HG03571 (cell line): ENCODE measurements around the gene STAC3.

Source experiments
- ATAC-seq: cut with Tn5 transposase; IDR thresholded peaks from one replicate; pipeline ENCODE4 v1.9.1; 2021; ENCODE audit not compliant: unreplicated experiment

Gene STAC3

GRCh38 chr12:57236201-57236924 lies 14.6 kb downstream of the STAC3 start:
- no peak for ATAC-seq

GRCh38 chr12:57235728-57236131 lies 15.3 kb downstream of the STAC3 start:
- ATAC-seq: no peak

- no peak for ATAC-seq
These were observed 15.8 kb downstream of the STAC3 start for GRCh38 chr12:57235017-57235727.

- no peak for ATAC-seq
These were observed 16.4 kb downstream of the STAC3 start for GRCh38 chr12:57234571-57235016.

DNA sequence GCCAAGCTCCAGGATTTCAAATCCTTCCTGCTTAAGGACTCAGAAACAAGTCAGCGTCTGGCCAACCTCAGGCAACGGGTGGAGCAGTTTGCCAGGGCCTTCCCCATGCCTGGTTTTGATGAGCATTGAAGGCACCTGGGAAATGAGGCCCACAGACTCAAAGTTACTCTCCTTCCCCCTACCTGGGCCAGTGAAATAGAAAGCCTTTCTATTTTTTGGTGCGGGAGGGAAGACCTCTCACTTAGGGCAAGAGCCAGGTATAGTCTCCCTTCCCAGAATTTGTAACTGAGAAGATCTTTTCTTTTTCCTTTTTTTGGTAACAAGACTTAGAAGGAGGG lies 16.8 kb downstream of the STAC3 start:
- ATAC-seq: no peak

DNA sequence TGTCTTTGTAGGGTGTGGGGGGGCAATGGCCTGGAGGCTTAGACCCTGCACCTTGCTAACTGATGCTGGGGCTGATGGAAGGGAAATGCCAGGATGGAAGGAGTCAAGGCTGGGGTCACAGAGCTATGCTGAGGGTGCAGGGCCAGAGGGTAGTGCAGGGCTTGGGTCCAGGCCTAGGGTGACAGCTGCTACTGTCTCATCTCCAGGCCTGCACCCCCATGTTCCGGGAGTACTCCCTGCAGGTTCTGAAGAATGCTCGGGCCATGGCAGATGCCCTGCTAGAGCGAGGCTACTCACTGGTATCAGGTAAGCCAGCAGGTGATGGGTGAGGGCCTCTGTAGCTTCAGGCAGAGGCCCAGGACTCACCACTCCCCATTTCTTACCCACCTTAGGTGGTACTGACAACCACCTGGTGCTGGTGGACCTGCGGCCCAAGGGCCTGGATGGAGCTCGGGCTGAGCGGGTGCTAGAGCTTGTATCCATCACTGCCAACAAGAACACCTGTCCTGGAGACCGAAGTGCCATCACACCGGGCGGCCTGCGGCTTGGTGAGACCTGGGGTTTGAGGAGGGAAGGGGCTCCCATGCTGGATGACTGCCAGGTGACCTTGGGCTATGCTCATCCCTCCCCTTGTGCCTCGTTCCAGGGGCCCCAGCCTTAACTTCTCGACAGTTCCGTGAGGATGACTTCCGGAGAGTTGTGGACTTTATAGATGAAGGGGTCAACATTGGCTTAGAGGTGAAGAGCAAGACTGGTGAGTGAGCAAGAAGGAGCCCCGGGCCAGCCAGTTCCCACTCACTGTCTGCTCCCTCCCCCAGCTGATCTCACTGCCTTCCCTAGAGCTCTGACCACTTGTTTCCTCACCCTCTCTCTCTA lies 17.4 kb downstream of the STAC3 start:
- ATAC-seq: no peak

GRCh38 chr12:57232156-57232756 lies 18.7 kb downstream of the STAC3 start:
- ATAC-seq: no peak

DNA sequence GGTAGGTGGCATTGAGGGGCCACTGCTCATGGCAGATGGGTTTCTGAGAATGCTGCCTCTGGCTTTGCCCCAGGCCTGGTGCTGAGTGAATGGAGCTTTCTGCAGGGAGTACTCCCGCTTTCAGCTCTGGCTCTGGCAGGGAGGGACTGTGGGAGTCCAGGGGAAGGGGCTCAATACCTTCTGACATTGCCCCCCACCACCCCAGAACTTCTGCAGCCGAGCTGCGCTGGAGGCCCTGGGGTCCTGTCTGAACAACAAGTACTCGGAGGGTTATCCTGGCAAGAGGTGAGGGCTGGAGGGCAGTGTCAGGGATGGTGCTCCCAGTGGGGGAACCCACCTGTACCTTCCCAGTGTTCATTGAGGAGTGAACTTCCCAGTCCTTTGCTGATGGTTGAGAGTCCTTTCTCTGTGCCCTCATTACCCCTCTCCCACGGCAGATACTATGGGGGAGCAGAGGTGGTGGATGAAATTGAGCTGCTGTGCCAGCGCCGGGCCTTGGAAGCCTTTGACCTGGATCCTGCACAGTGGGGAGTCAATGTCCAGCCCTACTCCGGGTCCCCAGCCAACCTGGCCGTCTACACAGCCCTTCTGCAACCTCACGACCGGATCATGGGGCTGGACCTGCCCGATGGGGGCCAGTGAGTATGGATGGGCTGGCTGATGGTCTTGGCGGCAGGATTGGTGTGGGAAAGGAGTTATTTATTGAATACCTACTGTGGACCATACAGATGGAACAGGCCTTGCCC lies 19.5 kb downstream of the STAC3 start:
- no peak for ATAC-seq

GRCh38 chr12:57230381-57231155 lies 20.4 kb downstream of the STAC3 start:
- ATAC-seq: no peak

GRCh38 chr12:57229634-57230380 lies 21.2 kb downstream of the STAC3 start, which contains the start of gene SHMT2:
TSS of gene SHMT2 (plus strand) at chr12:57229711. CDS start at chr12:57229779, 68 bp downstream.
- peak; percentile 56 for ATAC-seq

DNA sequence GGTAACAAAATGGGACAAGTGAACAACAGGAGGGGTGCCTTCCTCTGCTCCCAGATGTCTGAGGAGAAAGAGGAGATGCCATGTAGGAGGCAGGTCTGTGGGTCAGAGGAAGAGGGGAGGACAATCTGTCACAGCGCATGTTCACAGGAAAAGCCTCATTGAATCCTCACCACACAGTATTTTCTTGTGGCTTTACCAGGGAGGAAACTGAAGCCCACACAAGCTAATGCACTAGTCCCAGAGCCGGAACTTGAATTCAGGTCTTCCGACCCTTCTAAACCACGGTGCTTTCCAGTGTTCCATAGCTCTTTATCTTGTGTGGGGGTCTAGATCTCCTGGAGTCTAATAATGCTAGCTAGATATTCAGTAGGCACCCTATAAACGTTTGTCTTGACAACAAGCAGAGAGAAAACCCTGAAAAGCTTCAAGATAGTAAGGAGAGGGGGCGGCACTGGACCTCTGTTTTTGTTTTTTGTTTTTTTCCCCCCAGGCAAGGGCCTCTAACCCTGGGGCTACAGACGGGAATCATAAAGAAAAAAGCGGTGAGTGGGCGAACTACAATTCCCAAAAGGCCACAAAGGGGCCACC lies 21.8 kb downstream of the STAC3 start:
- no peak for ATAC-seq

DNA sequence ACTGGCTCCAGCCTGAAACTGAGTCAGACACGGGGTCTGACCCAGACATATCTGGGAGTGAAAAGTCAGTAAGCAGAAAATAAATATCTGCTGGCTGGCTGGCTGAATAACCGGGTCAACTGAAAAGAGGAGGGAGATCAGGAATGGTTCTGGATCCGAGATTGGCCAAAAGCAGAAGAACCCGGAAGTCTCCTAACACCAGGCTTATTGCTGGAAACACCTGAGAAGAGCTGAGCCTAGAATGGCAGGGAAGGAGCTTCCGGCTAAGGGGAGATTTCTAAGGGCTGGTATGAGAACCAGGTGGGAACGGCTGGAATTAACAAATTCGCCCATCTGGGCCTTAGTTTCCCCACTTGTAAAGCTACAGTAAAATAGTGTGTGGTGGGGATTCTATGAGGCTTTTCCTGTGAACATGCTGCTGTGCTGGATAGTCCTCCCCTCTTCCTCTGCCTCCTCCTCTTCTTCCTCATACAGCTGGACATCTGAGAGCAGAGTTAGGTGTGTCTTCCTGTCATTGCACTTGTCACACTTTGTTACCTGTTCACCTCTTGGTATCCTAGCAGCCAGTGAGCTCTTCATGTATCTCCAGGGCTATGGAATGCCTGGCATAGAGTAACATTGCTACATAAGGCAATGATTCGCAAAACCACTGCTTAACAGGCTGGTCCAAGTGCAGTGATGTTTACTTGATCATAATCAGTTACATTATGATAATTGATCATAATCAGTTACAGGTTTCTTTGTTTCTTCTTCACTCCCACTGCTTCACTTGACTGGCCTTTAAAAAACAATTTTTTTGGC lies 23.5 kb downstream of the STAC3 start:
- ATAC-seq: no peak

GRCh38 chr12:57226588-57227314 lies 24.2 kb downstream of the STAC3 start:
- no peak for ATAC-seq

- no peak for ATAC-seq
These were observed 25.2 kb downstream of the STAC3 start for GRCh38 chr12:57225680-57226210.

DNA sequence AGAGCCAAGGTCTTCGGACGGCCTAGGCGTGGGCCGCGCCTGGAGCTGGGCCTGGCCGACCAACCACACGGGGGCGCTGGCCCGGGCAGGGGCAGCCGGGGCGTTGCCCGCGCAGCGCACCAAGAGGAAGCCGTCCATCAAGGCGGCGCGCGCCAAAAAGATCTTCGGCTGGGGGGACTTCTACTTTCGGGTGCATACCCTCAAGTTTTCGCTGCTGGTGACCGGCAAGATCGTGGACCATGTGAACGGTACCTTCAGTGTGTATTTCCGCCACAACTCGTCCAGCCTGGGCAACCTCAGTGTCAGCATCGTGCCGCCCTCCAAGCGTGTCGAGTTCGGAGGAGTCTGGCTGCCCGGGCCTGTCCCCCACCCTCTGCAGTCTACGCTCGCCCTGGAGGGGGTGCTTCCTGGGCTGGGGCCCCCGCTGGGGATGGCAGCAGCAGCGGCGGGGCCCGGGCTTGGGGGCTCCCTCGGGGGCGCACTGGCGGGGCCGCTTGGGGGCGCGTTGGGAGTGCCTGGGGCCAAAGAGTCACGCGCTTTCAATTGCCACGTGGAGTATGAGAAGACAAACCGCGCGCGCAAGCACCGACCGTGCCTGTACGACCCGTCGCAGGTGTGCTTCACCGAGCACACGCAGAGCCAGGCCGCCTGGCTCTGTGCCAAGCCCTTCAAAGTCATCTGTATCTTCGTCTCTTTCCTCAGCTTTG lies 25.9 kb downstream of the STAC3 start:
- ATAC-seq: no peak

GRCh38 chr12:57224278-57224972 lies 26.6 kb downstream of the STAC3 start:
- ATAC-seq: no peak
